ENCODE measurements around the gene EIF3M. TPM values are rescaled to one million over a fixed set of nuclear protein-coding genes. Genes with fewer than 3 reads are reported as not detected.
"Not testable (repeated sequence)": the region's sequence is repeated elsewhere in the genome, so short reads cannot be mapped to it uniquely, and the experiment has no call there.

Gene EIF3M
- total RNA-seq, 2 donors from 2014 or later = 128 to 192 TPM

DNA sequence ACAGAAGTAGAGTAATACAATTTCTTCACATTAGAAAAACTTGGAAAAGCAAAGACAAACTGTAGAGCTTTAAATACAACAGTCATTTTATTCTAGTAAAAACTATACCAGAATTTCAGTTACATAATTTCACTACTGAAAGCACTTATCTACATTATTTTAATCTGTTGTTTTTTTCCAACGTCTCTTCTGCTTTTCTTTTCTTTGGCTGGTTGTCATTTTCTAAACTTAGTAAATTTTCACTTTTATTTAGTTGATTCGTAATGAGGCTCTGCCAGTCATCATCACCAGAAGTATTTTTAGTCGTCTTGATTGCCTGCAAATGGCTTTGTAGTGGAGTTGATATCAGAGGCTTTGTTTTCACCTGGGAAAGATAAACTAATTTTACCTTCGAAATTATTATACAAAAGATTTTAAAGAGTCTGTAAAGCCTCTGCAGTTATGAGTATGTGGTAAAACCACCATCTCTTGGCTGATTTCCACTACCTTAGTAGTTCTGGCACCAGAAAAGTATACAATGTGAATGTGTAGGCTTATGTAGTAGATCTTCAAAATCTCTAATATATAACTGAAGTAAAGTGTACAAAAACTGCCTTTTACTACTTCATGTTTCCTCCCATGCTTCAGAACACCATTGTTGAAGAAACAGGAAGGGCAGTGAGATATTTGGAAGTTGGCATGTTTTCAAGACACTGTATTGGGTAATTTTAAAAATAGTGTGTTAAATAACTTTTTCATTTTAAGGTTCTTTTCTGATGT is 19.2 kb downstream of the EIF3M start:
- Histone ChIP-seq H3K9me3 (no peaks in the 10 kb centered on the region), H3K36me3 (replicated peaks in 1 of 2; ENCODE audit: insufficient read depth in 1 of 2, low read depth in 2 of 2) (peaks cover 0 to 24% of the 10 kb centered on the region in 2 donors), H3K27ac (no peak overlapping the region), H3K4me1 (no peaks in the 10 kb centered on the region), H3K27me3 (no peaks in the 10 kb centered on the region), H3K4me3 (no peak overlapping the region)
- intact Hi-C loops (cut with DNase I) = no loop called here
- DNase-seq (no peak), ATAC-seq (no peak)
- 65 to 70% methylated on average over 4 of the region's 4 CpGs for WGBS, 2 donors
- TF ChIP-seq, protein P1, sequence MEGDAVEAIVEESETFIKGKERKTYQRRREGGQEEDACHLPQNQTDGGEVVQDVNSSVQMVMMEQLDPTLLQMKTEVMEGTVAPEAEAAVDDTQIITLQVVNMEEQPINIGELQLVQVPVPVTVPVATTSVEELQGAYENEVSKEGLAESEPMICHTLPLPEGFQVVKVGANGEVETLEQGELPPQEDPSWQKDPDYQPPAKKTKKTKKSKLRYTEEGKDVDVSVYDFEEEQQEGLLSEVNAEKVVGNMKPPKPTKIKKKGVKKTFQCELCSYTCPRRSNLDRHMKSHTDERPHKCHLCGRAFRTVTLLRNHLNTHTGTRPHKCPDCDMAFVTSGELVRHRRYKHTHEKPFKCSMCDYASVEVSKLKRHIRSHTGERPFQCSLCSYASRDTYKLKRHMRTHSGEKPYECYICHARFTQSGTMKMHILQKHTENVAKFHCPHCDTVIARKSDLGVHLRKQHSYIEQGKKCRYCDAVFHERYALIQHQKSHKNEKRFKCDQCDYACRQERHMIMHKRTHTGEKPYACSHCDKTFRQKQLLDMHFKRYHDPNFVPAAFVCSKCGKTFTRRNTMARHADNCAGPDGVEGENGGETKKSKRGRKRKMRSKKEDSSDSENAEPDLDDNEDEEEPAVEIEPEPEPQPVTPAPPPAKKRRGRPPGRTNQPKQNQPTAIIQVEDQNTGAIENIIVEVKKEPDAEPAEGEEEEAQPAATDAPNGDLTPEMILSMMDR (IDR thresholded peaks at IDR 0.05) = no peak
- no peak for TF ChIP-seq POLR2A (IDR thresholded peaks at IDR 0.05)

DNA sequence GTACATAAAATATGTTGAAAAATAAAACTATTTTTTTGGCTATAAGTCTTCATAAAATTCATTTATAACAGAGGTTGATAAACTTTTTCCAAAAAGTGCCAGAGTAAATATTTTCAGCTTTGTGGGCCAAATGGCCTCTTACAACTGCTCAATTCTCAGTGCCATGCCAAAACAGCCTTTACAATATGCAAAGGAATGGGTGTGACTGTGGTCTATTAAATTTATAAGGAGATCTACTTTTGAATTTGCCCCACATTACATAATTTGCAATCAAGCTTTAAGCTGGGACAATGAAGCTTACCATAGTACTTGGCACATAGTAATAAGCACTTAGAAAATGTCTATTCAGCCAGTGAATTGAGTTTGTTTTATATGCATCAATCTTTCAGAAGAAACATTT is 22.6 kb downstream of the EIF3M start:
- intact Hi-C loops (cut with DNase I) = no loop called here
- no peak for DNase-seq
- Histone ChIP-seq H3K27me3 (no peaks in the 10 kb centered on the region), H3K4me3 (no peak overlapping the region), H3K9me3 (no peaks in the 10 kb centered on the region), H3K36me3 (replicated peaks in 1 of 2; ENCODE audit: insufficient read depth in 1 of 2, low read depth in 2 of 2) (peaks cover 0 to 16% of the 10 kb centered on the region in 2 donors), H3K4me1 (no peaks in the 10 kb centered on the region), H3K27ac (no peak overlapping the region)
- ATAC-seq = no peak
- TF ChIP-seq POLR2A (IDR thresholded peaks at IDR 0.05) = no peak
- TF ChIP-seq, protein P1 (IDR thresholded peaks at IDR 0.05) = no peak

DNA sequence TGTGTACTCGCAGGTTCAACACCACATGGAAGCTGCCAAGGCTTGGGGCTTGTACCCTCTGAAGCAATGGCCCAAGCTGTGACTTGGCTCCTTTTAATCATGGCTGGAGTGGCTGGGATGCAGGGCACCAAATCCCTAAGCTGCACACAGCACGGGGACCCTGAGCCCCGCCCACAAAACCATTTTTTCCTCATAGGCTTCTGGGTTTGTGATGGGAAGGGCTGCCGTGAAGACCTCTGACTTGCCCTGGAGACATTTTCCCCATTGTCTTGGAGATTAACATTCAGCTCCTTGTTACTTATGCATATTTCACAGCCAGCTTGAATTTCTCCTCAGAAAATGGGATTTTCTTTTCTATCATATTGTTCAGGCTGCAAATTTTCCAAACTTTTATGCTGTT is 25.2 kb downstream of the EIF3M start:
- H3K36me3 ChIP-seq (replicated peaks in 1 of 2; ENCODE audit: insufficient read depth in 1 of 2, low read depth in 2 of 2); H3K9me3 ChIP-seq; H3K27ac ChIP-seq; ATAC-seq; H3K4me1 ChIP-seq; intact Hi-C loops (cut with DNase I); DNase-seq; H3K27me3 ChIP-seq; H3K4me3 ChIP-seq: not testable (repeated sequence)
- WGBS, 2 donors = 98 to 99% methylated on average over 4 of the region's 4 CpGs

DNA sequence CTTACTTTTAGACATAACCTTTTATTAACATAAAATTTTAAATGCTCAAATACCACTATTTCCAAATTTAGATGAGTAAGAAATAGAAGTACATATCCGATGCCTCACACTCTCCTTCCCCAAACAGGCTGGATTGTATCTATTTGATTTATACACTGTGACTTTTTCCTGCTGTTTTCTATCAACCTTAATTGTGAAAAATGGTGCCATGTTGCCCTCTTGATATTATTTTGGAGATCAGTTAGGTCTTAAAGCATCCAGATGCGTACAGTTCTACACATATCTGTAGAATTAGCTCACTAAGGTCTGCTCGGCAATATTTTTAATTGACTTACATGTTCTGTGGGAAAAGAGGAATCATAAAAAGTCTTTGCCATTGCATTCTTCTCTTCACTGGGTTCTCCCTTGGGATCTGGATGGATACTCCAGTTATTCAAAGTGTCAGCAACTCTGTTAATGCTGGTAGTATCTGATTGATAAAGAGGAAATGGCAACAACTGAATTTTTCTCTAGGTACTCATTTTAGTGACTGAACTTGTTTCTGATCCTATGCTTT is 27.2 kb downstream of the EIF3M start:
- WGBS, 2 donors = 87% methylated on average over 3 of the region's 3 CpGs
- Histone ChIP-seq H3K4me1 (no peaks in the 10 kb centered on the region), H3K27ac (no peak overlapping the region), H3K9me3 (no peaks in the 10 kb centered on the region), H3K36me3 (replicated peaks in 1 of 2; ENCODE audit: insufficient read depth in 1 of 2, low read depth in 2 of 2) (no peaks in the 10 kb centered on the region), H3K27me3 (no peaks in the 10 kb centered on the region), H3K4me3 (no peak overlapping the region)
- DNase-seq (no peak), ATAC-seq (no peak)
- intact Hi-C loops (cut with DNase I) = no loop called here
- TF ChIP-seq, protein P1 (IDR thresholded peaks at IDR 0.05) = no peak
- TF ChIP-seq POLR2A (IDR thresholded peaks at IDR 0.05) = no peak

DNA sequence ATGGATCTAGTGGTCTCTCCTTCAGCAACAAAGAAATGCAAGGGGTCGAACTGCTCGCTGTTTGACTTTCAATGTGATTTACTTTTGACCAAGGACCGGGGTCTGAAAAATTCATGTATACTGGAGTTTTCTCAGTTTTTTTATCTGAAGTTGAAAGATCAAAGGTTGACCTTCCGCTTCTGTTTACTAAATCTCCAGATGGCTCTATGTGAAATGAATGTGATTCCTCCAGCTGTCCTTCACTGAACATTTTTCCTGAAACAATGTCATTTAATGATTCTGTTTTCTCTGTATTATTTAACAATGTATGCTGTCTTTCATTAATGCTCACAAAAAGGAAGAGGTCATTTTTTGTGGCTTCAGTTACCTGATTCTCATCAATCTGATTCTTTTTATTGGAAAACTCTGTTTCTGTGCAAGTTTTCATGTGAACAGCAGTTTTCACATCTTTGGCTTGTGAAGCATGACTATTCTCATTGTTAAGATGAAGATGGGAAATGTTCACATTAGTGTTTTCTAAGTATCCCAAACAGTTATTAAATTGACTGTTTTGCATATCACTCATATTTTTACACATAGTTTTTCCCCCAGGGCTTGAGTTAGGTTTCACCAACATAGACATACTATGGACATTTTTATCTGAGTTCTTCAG is 30.0 kb downstream of the EIF3M start:
- no peak for DNase-seq
- 33 to 42% methylated on average over 4 of the region's 4 CpGs for WGBS, 2 donors
- Histone ChIP-seq H3K36me3 (replicated peaks in 1 of 2; ENCODE audit: insufficient read depth in 1 of 2, low read depth in 2 of 2) (no peaks in the 10 kb centered on the region), H3K4me3 (no peak overlapping the region), H3K9me3 (no peaks in the 10 kb centered on the region), H3K27me3 (no peaks in the 10 kb centered on the region), H3K4me1 (no peaks in the 10 kb centered on the region), H3K27ac (no peak overlapping the region)
- TF ChIP-seq POLR2A (IDR thresholded peaks at IDR 0.05) = no peak
- TF ChIP-seq, protein P1 (IDR thresholded peaks at IDR 0.05) = no peak
- intact Hi-C loops (cut with DNase I) = no loop called here
- no peak for ATAC-seq
